ENCODE measurements around the gene CALHM6. TPM values are rescaled to one million over a fixed set of nuclear protein-coding genes. Genes with fewer than 3 reads are reported as not detected.

CALHM6 gene
- total and polyA plus RNA-seq, 2 of the 13 experiments (the other 11 are each of a cell fraction or from before 2014, with no cell fraction given), result not detected

- TF ChIP-seq NR2F6 (IDR thresholded peaks at IDR 0.05) (no peak; the same call in 1 of the 2 replicates), NR2F6 (CRISPR knock-in tag; IDR thresholded peaks at IDR 0.05) (peak; percentile 45; the same call in 1 of the 2 replicates), SOX5 (CRISPR knock-in tag; IDR thresholded peaks at IDR 0.05; ENCODE audit: borderline replicate concordance) (0 out of 2 replicates have a peak, but pooled peaks have one; percentile 25), HIVEP1 (CRISPR knock-in tag; IDR thresholded peaks at IDR 0.05) (no peak)
Observed at GRCh38 chr6:116476002-116476678, 15.0 kb downstream of the CALHM6 start (continued).

- BruUV-seq (replicated peaks), result no TSS peak
- in situ Hi-C loops (cut with HindIII; ENCODE audit: extremely low pct_ligation_motif_present, low pct_unique_long_range_greater_than_20kb), result no loop called here
- Histone ChIP-seq H4K20me1 (ENCODE audit: insufficient read depth, low read length) (no peaks in the 10 kb centered on the region), H3K9ac (ENCODE audit: insufficient read depth, low read depth, low read length) (no peak overlapping the region), H3K36me3 (replicated peaks in 1 of 2; ENCODE audit: control insufficient read depth in 1 of 2, insufficient read depth in 2 of 2, low read length in 2 of 2) (no peaks in the 10 kb centered on the region), H3K4me2 (ENCODE audit: low read depth, low read length) (no peak overlapping the region), H3K4me3 (replicated peaks in 1 of 3; ENCODE audit: insufficient read depth in 1 of 3, low read depth in 2 of 3, low read length in 3 of 3) (no peak overlapping the region), H3K9me3 (ENCODE audit: low read length) (no peaks in the 10 kb centered on the region), H3K79me2 (ENCODE audit: insufficient read depth, low read length) (no peaks in the 10 kb centered on the region), H3K27me3 (ENCODE audit: control insufficient read depth in 1 of 2, insufficient read depth in 2 of 2, low read length in 2 of 2) (peaks cover 0 to 11% of the 10 kb centered on the region in 2 experiments; a peak in 3 of 5 replicates), H3K4me1 (ENCODE audit: insufficient read depth, low read length) (no peaks in the 10 kb centered on the region), H3K27ac (ENCODE audit: extremely low read length, insufficient read depth, low read length) (no peak overlapping the region), H2AFZ (ENCODE audit: low read length) (no peak overlapping the region)
- DNase-seq (ENCODE audit: low spot score) (no peak), FAIRE-seq (no peak), ATAC-seq (no peak)
- TF ChIP-seq SNAPC2 (CRISPR knock-in tag; IDR thresholded peaks at IDR 0.05), result no peak
- no peak for TF ChIP-seq PAX8 (CRISPR knock-in tag; IDR thresholded peaks at IDR 0.05; ENCODE audit: borderline replicate concordance)
- no peak for TF ChIP-seq ZNF326 (CRISPR knock-in tag; IDR thresholded peaks at IDR 0.05; ENCODE audit: borderline replicate concordance)
- TF ChIP-seq SIX4 (CRISPR knock-in tag; IDR thresholded peaks at IDR 0.05), result no peak
- TF ChIP-seq FOSL1 (CRISPR knock-in tag; IDR thresholded peaks at IDR 0.05; ENCODE audit: borderline replicate concordance), result no peak
- TF ChIP-seq ZNF224 (CRISPR knock-in tag; IDR thresholded peaks at IDR 0.05), result no peak
- peak; percentile 76 to 85 for TF ChIP-seq MAFK (conservative IDR thresholded peaks at IDR 0.05 in 1 of 2, IDR thresholded peaks at IDR 0.05 in 1 of 2; ENCODE audit: low read length in 2 of 2)
- no peak for TF ChIP-seq ZNF777 (CRISPR knock-in tag; IDR thresholded peaks at IDR 0.05)
- no peak for TF ChIP-seq HDAC1 (CRISPR knock-in tag; IDR thresholded peaks at IDR 0.05)
- TF ChIP-seq FOXO1 (CRISPR knock-in tag; IDR thresholded peaks at IDR 0.05), result no peak
- TF ChIP-seq MAFF (IDR thresholded peaks at IDR 0.05; ENCODE audit: low read depth, low read length), result peak; percentile 84
- TF ChIP-seq MEIS1 (CRISPR knock-in tag; IDR thresholded peaks at IDR 0.05; ENCODE audit: borderline replicate concordance), result no peak
- TF ChIP-seq ZBTB25 (CRISPR knock-in tag; IDR thresholded peaks at IDR 0.05), result no peak
- TF ChIP-seq IRF2 (CRISPR knock-in tag; IDR thresholded peaks at IDR 0.05), result no peak
- TF ChIP-seq ZNF24 (IDR thresholded peaks at IDR 0.05), result no peak
- no peak for TF ChIP-seq ZNF75D (CRISPR knock-in tag; IDR thresholded peaks at IDR 0.05; ENCODE audit: borderline replicate concordance)
- 0% methylated on average over 1 of the region's 1 CpG for WGBS (ENCODE audit: low lambda C conversion rate)
- POLR2A ChIA-PET, result no interaction called here
- intact Hi-C loops (cut with micrococcal nuclease; ENCODE audit: unreplicated experiment), result no loop called here
- CTCF ChIA-PET (ENCODE audit: low intra/inter-chr PET ratio, low total read pairs), result no interaction called here
Observed at GRCh38 chr6:116482780-116483179, 21.6 kb downstream of the CALHM6 start.

All from HepG2 (cell line).